Fibroblast of peridontal ligament (primary cell): ENCODE data around the gene SELENOK.

Source experiments
- DNase-seq: peaks from one replicate; pipeline ENCODE4 v3.0.0-alpha.2; 2010; ENCODE audit errors: extremely low read depth

The SELENOK gene

DNA sequence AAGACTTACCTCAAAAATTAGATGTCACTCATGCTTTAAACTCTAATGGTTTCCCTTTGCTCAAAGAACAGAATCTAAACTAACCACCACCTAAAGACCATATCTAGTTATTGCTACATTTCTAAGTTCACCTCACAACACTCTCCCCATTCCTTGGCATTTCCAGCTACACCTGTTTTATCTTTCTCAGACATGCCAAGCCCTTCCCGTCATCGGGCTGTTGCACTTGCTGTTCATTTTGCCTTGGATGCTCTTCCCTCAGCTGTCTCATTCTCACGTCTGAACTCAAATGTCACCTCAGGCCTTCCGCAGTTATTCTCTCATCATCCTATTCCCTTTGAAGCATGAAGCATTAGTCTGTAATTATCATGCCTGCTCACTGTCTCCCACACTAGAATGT lies 8.7 kb downstream of the SELENOK start:
- no peak for DNase-seq

DNA sequence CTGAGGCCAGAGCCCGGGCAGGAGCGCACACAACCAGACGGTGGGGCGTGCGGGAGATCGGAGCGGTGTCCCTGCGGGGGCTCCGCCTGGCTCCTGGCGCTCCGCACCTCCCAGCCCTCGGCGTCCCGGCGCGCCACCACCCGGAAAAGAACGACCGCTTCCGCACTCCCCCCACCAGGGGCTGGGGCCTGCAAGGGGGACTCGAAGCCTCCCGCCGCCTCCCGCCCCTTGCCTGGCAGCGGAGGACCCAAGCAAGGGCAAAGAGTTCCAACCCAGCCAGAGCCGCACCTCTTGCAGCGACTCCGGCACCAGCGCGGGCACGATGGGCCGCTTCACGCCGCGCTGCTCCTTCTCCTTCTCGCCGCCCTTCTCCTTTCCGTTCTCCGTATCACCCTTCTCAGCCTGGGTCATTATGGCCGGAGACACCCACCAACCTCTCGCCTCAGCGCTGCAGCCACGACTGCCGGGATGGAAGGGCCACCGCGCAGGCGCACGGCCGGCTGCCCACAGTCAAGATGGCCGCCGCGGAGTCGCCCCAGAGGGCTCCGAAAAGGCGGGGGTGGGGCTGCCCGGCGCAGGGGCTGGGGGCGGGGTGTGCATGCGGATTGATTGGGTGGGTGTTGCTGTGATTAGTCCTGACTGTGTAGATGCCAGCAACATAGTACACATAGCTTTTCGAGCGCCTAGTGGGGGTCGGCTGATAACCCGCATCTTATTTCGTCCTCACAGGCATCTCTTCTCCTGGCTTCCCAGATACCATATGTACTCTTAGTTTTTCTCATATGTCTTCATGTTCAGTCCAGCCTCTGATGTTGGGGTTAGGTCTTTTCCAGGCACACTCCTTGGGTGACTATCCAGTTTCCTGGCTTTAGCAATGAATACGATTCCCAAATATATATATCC lies 9.7 kb downstream of the SELENOK start, which contains the start of gene ACTR8:
Gene ACTR8, minus strand, starts transcription at position 462 of the 903 bp plus-strand sequence. Its CDS starts 51 bp downstream, at position 411.
- DNase-seq = peak; percentile 78

GRCh38 chr3:53880396-53881345 lies 11.0 kb downstream of the SELENOK start:
- DNase-seq = peak; percentile 31

- no peak for DNase-seq
These were observed 25.7 kb downstream of the SELENOK start for GRCh38 chr3:53865732-53866499.

GRCh38 chr3:53863145-53863544 lies 28.5 kb downstream of the SELENOK start:
- DNase-seq = no peak

- no peak for DNase-seq
These were observed 29.4 kb downstream of the SELENOK start for GRCh38 chr3:53862241-53862640.

- DNase-seq = no peak
These were observed 31.5 kb downstream of the SELENOK start for GRCh38 chr3:53860196-53860595.

- no peak for DNase-seq
These were observed 32.5 kb downstream of the SELENOK start for GRCh38 chr3:53859178-53859577.

GRCh38 chr3:53858096-53858741 lies 33.4 kb downstream of the SELENOK start:
- DNase-seq = no peak

- DNase-seq = no peak
These were observed 34.7 kb downstream of the SELENOK start for GRCh38 chr3:53856964-53857363.

DNA sequence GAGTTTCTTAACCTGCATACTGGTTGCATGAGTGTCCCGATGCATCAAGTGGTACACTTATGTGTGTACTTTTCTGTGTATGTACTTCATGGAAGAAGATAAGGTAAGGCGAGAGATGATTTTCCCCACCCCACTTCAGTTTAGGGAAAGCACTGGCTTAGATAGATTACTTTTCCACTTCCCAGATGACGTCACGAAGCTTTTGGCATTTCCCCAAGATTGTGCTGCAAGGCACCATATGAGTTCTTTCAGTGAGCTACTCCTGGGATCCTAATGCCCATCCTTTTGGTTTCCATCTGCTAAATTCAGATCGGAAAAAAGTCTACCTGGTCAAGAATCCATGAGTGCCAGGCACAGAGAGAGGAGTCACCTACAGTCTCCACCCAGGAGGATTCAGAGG lies 40.8 kb downstream of the SELENOK start:
- DNase-seq = peak; percentile 57

- no peak for DNase-seq
These were observed 41.7 kb downstream of the SELENOK start for GRCh38 chr3:53849916-53850315.

DNA sequence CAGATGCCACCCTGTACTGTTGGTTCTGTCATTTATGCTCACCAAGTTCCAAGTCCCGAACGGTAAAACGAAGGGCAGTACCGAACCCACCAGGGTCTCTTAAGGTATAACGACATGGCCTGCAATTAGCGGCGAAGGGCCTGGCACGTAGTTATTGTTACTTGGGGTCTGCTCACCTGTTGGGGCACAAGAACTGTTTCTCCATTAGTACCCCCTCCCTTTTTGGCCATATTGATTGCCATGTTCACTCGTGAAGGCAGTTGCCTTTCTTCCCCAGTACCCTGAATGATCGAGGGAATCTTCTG lies 44.9 kb downstream of the SELENOK start:
- no peak for DNase-seq

DNA sequence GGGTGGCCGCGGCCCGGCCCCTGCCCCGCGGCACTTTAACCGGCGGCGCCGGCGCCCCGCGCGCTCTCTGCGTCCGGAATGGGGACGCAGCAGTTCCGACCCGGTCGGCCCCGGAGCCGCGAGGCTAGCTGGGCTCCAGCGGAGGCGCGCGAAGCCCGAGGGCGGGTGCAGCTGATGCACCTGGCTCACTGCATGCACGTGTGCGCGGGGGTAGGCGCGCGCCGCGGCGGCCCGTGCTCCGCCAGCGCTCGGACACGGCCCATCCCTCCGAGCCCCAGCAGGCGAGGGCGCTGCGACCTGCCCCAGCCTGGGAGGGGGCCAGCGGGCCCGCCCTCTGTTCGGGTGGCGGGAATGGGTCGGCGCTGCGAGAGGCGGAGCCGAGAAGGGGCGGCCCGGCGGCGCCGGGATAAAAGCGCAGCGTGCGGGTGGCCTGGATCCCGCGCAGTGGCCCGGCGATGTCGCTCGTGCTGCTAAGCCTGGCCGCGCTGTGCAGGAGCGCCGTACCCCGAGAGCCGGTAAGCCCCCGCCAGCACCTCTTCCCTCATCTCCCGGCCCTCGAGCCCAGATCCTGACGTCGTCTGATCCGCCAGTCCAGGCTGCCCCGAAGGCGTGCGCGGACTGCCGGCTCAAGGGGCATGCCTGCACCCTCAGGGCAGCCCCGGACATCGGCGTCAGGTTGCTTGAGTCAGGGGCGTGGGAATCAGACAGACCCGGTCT lies 45.4 kb downstream of the SELENOK start, which contains the start of the genes CHDH and IL17RB:
Gene CHDH, minus strand, starts transcription at position 286 of the 717 bp plus-strand sequence. CDS start 22,411 bp downstream, outside the sequence.
Gene IL17RB, plus strand, starts transcription at position 435 of the 717 bp plus-strand sequence. Its CDS starts 21 bp downstream, at position 456.
- no peak for DNase-seq

DNA sequence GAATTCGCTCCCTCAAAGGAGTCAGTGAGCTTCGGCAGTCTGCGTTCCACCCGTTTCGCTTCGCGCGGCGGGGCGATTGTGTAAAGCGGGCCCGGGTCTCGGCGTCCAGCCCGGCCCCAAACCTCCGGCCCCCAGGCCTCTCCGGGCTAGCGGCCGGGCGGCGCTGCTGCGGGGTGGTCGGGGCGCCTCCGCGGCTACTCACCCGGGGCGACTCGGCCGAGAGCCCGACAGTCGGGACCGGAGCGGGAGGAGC lies 45.9 kb downstream of the SELENOK start:
- no peak for DNase-seq

GRCh38 chr3:53845103-53845880 lies 46.4 kb downstream of the SELENOK start:
- DNase-seq = peak; percentile 35

DNA sequence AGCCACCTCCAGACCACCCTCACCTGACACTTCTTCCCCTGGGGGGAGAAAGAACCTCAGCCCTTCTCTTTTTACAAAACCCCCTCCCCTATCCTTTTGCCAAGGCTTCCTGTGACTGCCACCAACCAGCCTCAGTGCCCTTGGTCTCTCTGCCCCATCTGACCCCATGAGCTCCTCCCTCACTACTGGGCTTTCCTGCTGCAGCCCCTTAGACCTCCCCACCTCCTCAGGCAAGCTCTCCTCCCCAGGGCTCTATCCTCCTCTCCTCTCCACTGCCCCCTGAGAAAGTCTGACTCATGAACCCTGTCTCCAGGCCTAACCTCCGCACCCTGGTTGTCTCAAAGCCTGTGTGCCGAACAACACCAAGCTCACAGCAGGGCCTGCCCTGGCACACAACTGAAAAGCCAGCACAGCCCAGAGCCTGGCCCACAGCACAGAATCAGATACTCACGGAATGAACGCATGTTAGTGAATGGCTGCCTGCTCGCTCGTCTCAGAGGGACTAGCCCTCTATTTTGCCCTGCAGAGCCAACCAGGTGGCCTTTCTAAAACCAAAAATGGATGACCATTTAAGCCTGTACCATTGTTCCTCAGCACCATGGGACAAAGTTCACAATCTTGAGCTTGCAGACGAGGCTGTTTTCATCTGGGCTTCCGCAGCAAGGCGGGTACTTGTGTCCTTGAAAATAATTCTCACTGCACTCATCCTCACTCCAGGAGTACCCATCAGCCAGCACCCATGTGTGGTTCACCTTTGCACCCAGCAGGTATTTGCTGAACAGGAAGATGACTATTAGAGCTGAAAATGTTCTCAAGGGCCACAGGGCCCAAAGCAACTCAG lies 47.2 kb downstream of the SELENOK start:
- no peak for DNase-seq

DNA sequence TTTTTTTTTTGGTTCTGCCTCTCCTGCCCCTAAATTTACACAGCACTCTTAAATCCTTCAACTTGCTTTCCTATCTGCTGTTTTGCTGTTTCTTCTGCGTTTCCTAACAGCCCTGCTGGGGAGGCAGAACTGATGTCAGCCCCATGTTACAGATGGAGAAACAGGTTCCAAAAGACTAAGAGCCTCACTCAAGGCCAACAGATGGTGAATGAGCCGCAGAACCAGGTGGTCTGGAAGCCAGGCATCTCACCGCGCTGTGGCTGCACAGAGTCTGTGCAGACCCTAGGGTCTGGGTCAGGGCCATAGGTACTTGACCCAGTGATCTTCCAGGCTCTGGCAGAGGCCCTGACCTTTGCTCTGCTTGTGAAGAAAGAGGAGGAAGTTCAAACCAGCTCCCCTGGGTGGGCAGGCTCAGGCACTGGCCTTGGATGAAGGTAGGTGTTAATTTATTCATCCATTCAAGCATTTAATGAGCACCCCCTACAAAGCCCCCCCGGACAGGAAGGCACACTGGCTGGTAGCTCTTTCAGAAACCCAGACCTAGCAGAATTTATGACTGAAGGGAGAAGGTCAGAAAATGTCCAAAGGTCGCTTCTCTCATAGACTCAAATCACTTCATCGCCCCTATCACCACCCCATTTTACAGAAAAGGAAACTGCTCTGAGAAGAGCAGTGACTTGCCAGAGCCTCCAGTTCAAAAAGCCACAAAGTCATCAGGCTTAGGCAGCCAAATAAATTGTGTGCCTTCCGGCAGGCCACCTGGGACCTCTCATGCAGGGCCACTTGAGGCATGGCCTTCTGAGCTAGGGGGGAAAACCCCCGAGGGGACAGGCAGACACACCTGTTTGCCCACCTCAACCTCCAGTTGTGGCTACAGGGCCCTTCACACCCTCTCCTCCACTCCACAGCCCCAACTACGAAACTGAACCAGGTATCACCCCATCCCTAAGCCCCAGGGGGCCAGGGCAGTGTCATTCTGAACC lies 48.2 kb downstream of the SELENOK start:
- no peak for DNase-seq
